ENCODE results near the gene DRP2.

- TF ChIP-seq CTCF (IDR thresholded peaks at IDR 0.05; ENCODE audit: low read length), result no peak
- no peak for TF ChIP-seq EZH2 (IDR thresholded peaks at IDR 0.05; ENCODE audit: borderline replicate concordance, low read length)
These were observed 11.1 kb downstream of the DRP2 start for GRCh38 chrX:101230636-101231035.

All from OCI-LY1 (cell line).